ENCODE data around the gene DDX5.
A peak's percentile ranks its signal among the peaks of the same experiment; 100 is the strongest.

- TF ChIP-seq CTCF (IDR thresholded peaks at IDR 0.05 in 2 of 3, conservative IDR thresholded peaks at IDR 0.05 in 1 of 3; ENCODE audit: borderline replicate concordance in 1 of 3, insufficient read depth in 1 of 3, low read depth in 2 of 3, low read length in 2 of 3) (peak in 1 of 3 experiments; percentile 20; a peak in 1 of 6 replicates), TCF7L2 (IDR thresholded peaks at IDR 0.05; ENCODE audit: borderline replicate concordance, extremely low read depth, insufficient read depth, insufficient read length) (no peak), EZH2phosphoT487 (IDR thresholded peaks at IDR 0.05; ENCODE audit: borderline replicate concordance) (no peak), ZBTB33 (IDR thresholded peaks at IDR 0.05; ENCODE audit: extremely low read depth, insufficient replicate concordance, low read length) (no peak), POLR2A (IDR thresholded peaks at IDR 0.05; ENCODE audit: borderline replicate concordance, extremely low read depth, insufficient read depth, insufficient read length) (no peak), EZH2 (IDR thresholded peaks at IDR 0.05) (no peak), POLR2AphosphoS5 (IDR thresholded peaks at IDR 0.05; ENCODE audit: low read depth, low read length) (no peak), JUND (IDR thresholded peaks at IDR 0.05) (no peak)
- TF ChIP-seq, protein P1, sequence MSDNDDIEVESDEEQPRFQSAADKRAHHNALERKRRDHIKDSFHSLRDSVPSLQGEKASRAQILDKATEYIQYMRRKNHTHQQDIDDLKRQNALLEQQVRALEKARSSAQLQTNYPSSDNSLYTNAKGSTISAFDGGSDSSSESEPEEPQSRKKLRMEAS (IDR thresholded peaks at IDR 0.05), result no peak
- TF ChIP-seq, protein P2, sequence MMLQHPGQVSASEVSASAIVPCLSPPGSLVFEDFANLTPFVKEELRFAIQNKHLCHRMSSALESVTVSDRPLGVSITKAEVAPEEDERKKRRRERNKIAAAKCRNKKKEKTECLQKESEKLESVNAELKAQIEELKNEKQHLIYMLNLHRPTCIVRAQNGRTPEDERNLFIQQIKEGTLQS (IDR thresholded peaks at IDR 0.05), result no peak
Measured at GRCh38 chr17:64472564-64472963, 33.5 kb downstream of the DDX5 start.
